ENCODE results near the gene IQCN. TPM values are rescaled to one million over a fixed set of nuclear protein-coding genes. Genes with fewer than 3 reads are reported as not detected.

The IQCN gene
- total and polyA plus RNA-seq, 2 donors (not counting 1 experiment from before 2014, with no cell fraction given), result 0.79 to 0.83 TPM

GRCh38 chr19:18293642-18294466, 19.6 kb upstream of the IQCN start:
- Histone ChIP-seq H3K27me3 (ENCODE audit: control insufficient read depth, insufficient read depth, low read length) (no peaks in the 10 kb centered on the region), H3K36me3 (ENCODE audit: control insufficient read depth, insufficient read depth, low read length) (no peaks in the 10 kb centered on the region), H3K9ac (ENCODE audit: insufficient read depth, low read length) (peak overlapping the region; percentile 11), H3K9me3 (ENCODE audit: control insufficient read depth, insufficient read depth, low read depth, low read length) (no peaks in the 10 kb centered on the region), H3K4me2 (ENCODE audit: extremely low read depth, insufficient read depth, low read length) (peak overlapping the region; percentile 44), H3K27ac (ENCODE audit: insufficient read depth, low read length) (peak overlapping the region; percentile 91), H3K4me3 (replicated peaks in 1 of 4; ENCODE audit: control extremely low read depth in 1 of 4, insufficient read depth in 1 of 4, low read depth in 3 of 4, low read length in 4 of 4) (peak overlapping the region in 2 of 4 experiments; percentile 34 to 62), H2AFZ (ENCODE audit: low read length) (peak overlapping the region; percentile 2), H3K79me2 (ENCODE audit: control insufficient read depth, insufficient read depth, low read length) (no peaks in the 10 kb centered on the region), H4K20me1 (ENCODE audit: control insufficient read depth, extremely low read depth, insufficient read depth, low read length) (no peaks in the 10 kb centered on the region), H3K4me1 (ENCODE audit: control insufficient read depth, extremely low read depth, insufficient read depth, low read length) (peaks cover 16% of the 10 kb centered on the region)
- DNase-seq (ENCODE audit: low read depth in 2 of 2), result no peak
- TF ChIP-seq EZH2 (IDR thresholded peaks at IDR 0.05; ENCODE audit: low read length, missing control alignments) (no peak), CTCF (conservative IDR thresholded peaks at IDR 0.05 in 1 of 2, IDR thresholded peaks at IDR 0.05 in 1 of 2; ENCODE audit: low read depth in 1 of 2, low read length in 2 of 2) (no peak)

- Histone ChIP-seq H3K9ac (ENCODE audit: insufficient read depth, low read length) (peak overlapping the region; percentile 92), H3K27me3 (ENCODE audit: control insufficient read depth, insufficient read depth, low read length) (no peaks in the 10 kb centered on the region), H2AFZ (ENCODE audit: low read length) (peak overlapping the region; percentile 2), H3K36me3 (ENCODE audit: control insufficient read depth, insufficient read depth, low read length) (no peaks in the 10 kb centered on the region), H3K9me3 (ENCODE audit: control insufficient read depth, insufficient read depth, low read depth, low read length) (no peaks in the 10 kb centered on the region), H3K4me3 (replicated peaks in 1 of 4; ENCODE audit: control extremely low read depth in 1 of 4, insufficient read depth in 1 of 4, low read depth in 3 of 4, low read length in 4 of 4) (peak overlapping the region; percentile 54 to 76 (median 62)), H4K20me1 (ENCODE audit: control insufficient read depth, extremely low read depth, insufficient read depth, low read length) (no peaks in the 10 kb centered on the region), H3K27ac (ENCODE audit: insufficient read depth, low read length) (peak overlapping the region; percentile 91), H3K79me2 (ENCODE audit: control insufficient read depth, insufficient read depth, low read length) (no peaks in the 10 kb centered on the region), H3K4me2 (ENCODE audit: extremely low read depth, insufficient read depth, low read length) (peak overlapping the region; percentile 97), H3K4me1 (ENCODE audit: control insufficient read depth, extremely low read depth, insufficient read depth, low read length) (peaks cover 16% of the 10 kb centered on the region)
- TF ChIP-seq EZH2 (IDR thresholded peaks at IDR 0.05; ENCODE audit: low read length, missing control alignments), result no peak
- TF ChIP-seq CTCF (conservative IDR thresholded peaks at IDR 0.05 in 1 of 2, IDR thresholded peaks at IDR 0.05 in 1 of 2; ENCODE audit: low read depth in 1 of 2, low read length in 2 of 2), result no peak
- DNase-seq (ENCODE audit: low read depth in 2 of 2), result peak; percentile 77 to 84
These were observed 18.8 kb upstream of the IQCN start for GRCh38 chr19:18292810-18293641.

GRCh38 chr19:18292462-18292809, 18.2 kb upstream of the IQCN start:
- Histone ChIP-seq H4K20me1 (ENCODE audit: control insufficient read depth, extremely low read depth, insufficient read depth, low read length) (no peaks in the 10 kb centered on the region), H3K4me2 (ENCODE audit: extremely low read depth, insufficient read depth, low read length) (peak overlapping the region; percentile 97), H3K4me1 (ENCODE audit: control insufficient read depth, extremely low read depth, insufficient read depth, low read length) (peaks cover 16% of the 10 kb centered on the region), H3K4me3 (replicated peaks in 1 of 4; ENCODE audit: control extremely low read depth in 1 of 4, insufficient read depth in 1 of 4, low read depth in 3 of 4, low read length in 4 of 4) (peak overlapping the region; percentile 54 to 76 (median 62)), H3K9ac (ENCODE audit: insufficient read depth, low read length) (peak overlapping the region; percentile 92), H3K36me3 (ENCODE audit: control insufficient read depth, insufficient read depth, low read length) (no peaks in the 10 kb centered on the region), H2AFZ (ENCODE audit: low read length) (no peak overlapping the region), H3K27ac (ENCODE audit: insufficient read depth, low read length) (peak overlapping the region; percentile 91), H3K79me2 (ENCODE audit: control insufficient read depth, insufficient read depth, low read length) (no peaks in the 10 kb centered on the region), H3K9me3 (ENCODE audit: control insufficient read depth, insufficient read depth, low read depth, low read length) (no peaks in the 10 kb centered on the region), H3K27me3 (ENCODE audit: control insufficient read depth, insufficient read depth, low read length) (no peaks in the 10 kb centered on the region)
- TF ChIP-seq EZH2 (IDR thresholded peaks at IDR 0.05; ENCODE audit: low read length, missing control alignments), result no peak
- TF ChIP-seq CTCF (conservative IDR thresholded peaks at IDR 0.05 in 1 of 2, IDR thresholded peaks at IDR 0.05 in 1 of 2; ENCODE audit: low read depth in 1 of 2, low read length in 2 of 2), result no peak
- DNase-seq (ENCODE audit: low read depth in 2 of 2), result no peak
